NT2/D1 (cell line): ENCODE results near the gene DOK5.

Source experiments
- SUZ12 ChIP-seq: IDR thresholded peaks from 2 replicates; pipeline ENCODE4 v1.6.1; 2011; ENCODE audit not compliant: insufficient read length, insufficient read depth; ENCODE audit errors: extremely low read depth
- YY1 ChIP-seq: IDR thresholded peaks from 2 replicates; pipeline ENCODE4 v1.6.1; 2011; ENCODE audit not compliant: insufficient read length, insufficient read depth
- ZNF274 ChIP-seq: IDR thresholded peaks from 2 replicates; pipeline ENCODE4 v1.6.1; 2011; ENCODE audit warnings: mild to moderate bottlenecking, low read depth, low read length

DNA sequence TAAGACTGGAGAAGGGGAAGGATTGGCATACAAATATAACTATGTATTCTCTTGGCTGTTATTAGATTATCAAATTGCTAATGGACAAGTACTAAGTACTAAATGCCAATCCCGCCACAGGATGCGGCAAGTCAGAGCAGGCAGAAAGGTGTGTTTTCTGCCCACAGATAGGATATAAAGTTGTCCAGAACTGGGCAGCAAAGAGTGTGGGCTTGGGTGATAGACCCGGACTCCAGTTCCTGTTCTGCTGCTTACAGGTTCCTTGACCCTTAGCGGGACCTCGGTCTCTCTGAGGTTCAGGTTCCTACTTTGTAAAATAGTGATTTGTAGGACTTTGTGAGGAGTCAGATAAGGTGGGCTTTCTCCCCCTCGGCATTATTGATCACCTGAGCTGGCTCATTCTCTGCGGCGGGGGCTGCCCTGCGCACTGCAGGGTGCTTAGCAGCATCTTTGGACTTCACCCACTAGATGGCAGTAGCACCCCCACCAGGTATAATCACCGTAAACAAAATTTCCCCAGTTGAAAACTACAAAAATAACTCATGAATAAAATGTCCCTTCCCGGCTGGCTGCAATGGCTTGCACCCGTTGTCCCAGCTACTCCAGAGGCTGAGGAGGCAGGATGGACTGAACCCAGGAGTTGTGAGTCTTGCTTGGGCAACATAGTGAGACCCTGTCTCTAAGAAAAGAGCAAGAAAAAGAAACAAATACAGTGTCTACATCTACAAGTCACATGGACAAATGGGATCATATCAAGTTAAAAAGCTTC lies 193.1 kb downstream of the DOK5 start:
- TF ChIP-seq ZNF274 (no peak), SUZ12 (no peak), YY1 (no peak)
